ENCODE results near the gene EHD3.

EHD3 gene

GRCh38 chr2:31248139-31248538 lies 14.2 kb downstream of the EHD3 start:
- no peaks in the 10 kb centered on the region for H4K20me1 ChIP-seq (ENCODE audit: low read depth, low read length)
- no peaks in the 10 kb centered on the region for H3K27me3 ChIP-seq (ENCODE audit: low read length)
- no peak overlapping the region for H3K27ac ChIP-seq (ENCODE audit: low read depth, low read length)
- no peak overlapping the region for H3K9ac ChIP-seq (ENCODE audit: low read length)
- H3K9me3 ChIP-seq (ENCODE audit: insufficient read depth, low read length) = no peaks in the 10 kb centered on the region
- TF ChIP-seq CTCF (IDR thresholded peaks at IDR 0.05; ENCODE audit: insufficient read depth, low read length, poor library complexity, severe bottlenecking) = no peak
- no peak for TF ChIP-seq EZH2phosphoT487 (conservative IDR thresholded peaks at IDR 0.05; ENCODE audit: low read length)
- no peaks in the 10 kb centered on the region for H3K36me3 ChIP-seq (ENCODE audit: low read length)
- H3F3A ChIP-seq (ENCODE audit: insufficient read depth) = no peaks in the 10 kb centered on the region
- H3K79me2 ChIP-seq (ENCODE audit: insufficient read depth, low read length) = no peaks in the 10 kb centered on the region
- no peak overlapping the region for H3K4me3 ChIP-seq (ENCODE audit: insufficient read depth, low read length, poor library complexity, severe bottlenecking)
- H3K4me2 ChIP-seq (ENCODE audit: low read depth, low read length, poor library complexity, severe bottlenecking) = no peak overlapping the region
- H3K9me2 ChIP-seq (replicated peaks; ENCODE audit: insufficient read depth, low read length) = no peaks in the 10 kb centered on the region
- H2AFZ ChIP-seq (ENCODE audit: low read depth, low read length, severe bottlenecking) = no peak overlapping the region

- Histone ChIP-seq H3K9me3 (ENCODE audit: insufficient read depth, low read length) (no peaks in the 10 kb centered on the region), H3K4me2 (ENCODE audit: low read depth, low read length, poor library complexity, severe bottlenecking) (no peak overlapping the region)
These were observed 15.2 kb downstream of the EHD3 start for GRCh38 chr2:31249009-31249690.

GRCh38 chr2:31251018-31251417 lies 17.1 kb downstream of the EHD3 start:
- H3K9me2 ChIP-seq (replicated peaks; ENCODE audit: insufficient read depth, low read length) = no peaks in the 10 kb centered on the region
- no peak overlapping the region for H3K27ac ChIP-seq (ENCODE audit: low read depth, low read length)
- H2AFZ ChIP-seq (ENCODE audit: low read depth, low read length, severe bottlenecking) = no peak overlapping the region
- H3F3A ChIP-seq (ENCODE audit: insufficient read depth) = no peaks in the 10 kb centered on the region
- no peak overlapping the region for H3K4me2 ChIP-seq (ENCODE audit: low read depth, low read length, poor library complexity, severe bottlenecking)
- H4K20me1 ChIP-seq (ENCODE audit: low read depth, low read length) = no peaks in the 10 kb centered on the region
- no peaks in the 10 kb centered on the region for H3K36me3 ChIP-seq (ENCODE audit: low read length)
- no peak overlapping the region for H3K4me3 ChIP-seq (ENCODE audit: insufficient read depth, low read length, poor library complexity, severe bottlenecking)
- TF ChIP-seq CTCF (IDR thresholded peaks at IDR 0.05; ENCODE audit: insufficient read depth, low read length, poor library complexity, severe bottlenecking) (no peak), EZH2phosphoT487 (conservative IDR thresholded peaks at IDR 0.05; ENCODE audit: low read length) (no peak)
- no peaks in the 10 kb centered on the region for H3K27me3 ChIP-seq (ENCODE audit: low read length)
- no peaks in the 10 kb centered on the region for H3K79me2 ChIP-seq (ENCODE audit: insufficient read depth, low read length)
- H3K9ac ChIP-seq (ENCODE audit: low read length) = no peak overlapping the region
- no peaks in the 10 kb centered on the region for H3K9me3 ChIP-seq (ENCODE audit: insufficient read depth, low read length)

More at GRCh38 chr2:31249009-31249690, 15.2 kb downstream of the EHD3 start:
- H3K27ac ChIP-seq (ENCODE audit: low read depth, low read length) = no peak overlapping the region
- no peak overlapping the region for H3K4me3 ChIP-seq (ENCODE audit: insufficient read depth, low read length, poor library complexity, severe bottlenecking)
- TF ChIP-seq EZH2phosphoT487 (conservative IDR thresholded peaks at IDR 0.05; ENCODE audit: low read length) (no peak), CTCF (IDR thresholded peaks at IDR 0.05; ENCODE audit: insufficient read depth, low read length, poor library complexity, severe bottlenecking) (no peak)
- H3K79me2 ChIP-seq (ENCODE audit: insufficient read depth, low read length) = no peaks in the 10 kb centered on the region
- H3K9ac ChIP-seq (ENCODE audit: low read length) = no peak overlapping the region
- no peaks in the 10 kb centered on the region for H3K27me3 ChIP-seq (ENCODE audit: low read length)
- H2AFZ ChIP-seq (ENCODE audit: low read depth, low read length, severe bottlenecking) = no peak overlapping the region
- no peaks in the 10 kb centered on the region for H3K36me3 ChIP-seq (ENCODE audit: low read length)
- H3K9me2 ChIP-seq (replicated peaks; ENCODE audit: insufficient read depth, low read length) = no peaks in the 10 kb centered on the region
- no peaks in the 10 kb centered on the region for H4K20me1 ChIP-seq (ENCODE audit: low read depth, low read length)
- no peaks in the 10 kb centered on the region for H3F3A ChIP-seq (ENCODE audit: insufficient read depth)

Measured in SU-DHL-6 (cell line).